IMR-90 (cell line): ENCODE results near the gene OSTF1. TPM values are rescaled to one million over a fixed set of nuclear protein-coding genes. Genes with fewer than 3 reads are reported as not detected.

Experiments used
- ATAC-seq: fragments of 200-7000 bp; cut with Tn5 transposase; 2 replicates; pipeline ENCODE4 v1.9.1; 2020; ENCODE audit warnings: low read depth, mild to moderate bottlenecking, moderate library complexity
- BruUV-seq: library from RNA; stranded (reverse); fragments of 400-500 nt; replicated peaks from 2 replicates; lab custom pipeline; 2021; lab: Mats Ljungman, UMichigan
- CTCF ChIA-PET: fragments of 300-600 bp; formaldehyde crosslinking; extraction: SDS; loops from one replicate; lab custom pipeline; 2021; ENCODE audit warnings: antibody characterized with exemption; lab: Yijun Ruan, JAX
- POLR2A ChIA-PET: fragments of 300-600 bp; sonication (Branson Sonifier 250); formaldehyde crosslinking; loops from one replicate; lab custom pipeline; 2022; ENCODE audit warnings: antibody characterized with exemption; ENCODE audit not compliant: unreplicated experiment; lab: Charles Lee
- DNase-seq: peaks from one replicate; pipeline ENCODE4 v3.0.0; 2013
- H2AFZ ChIP-seq: replicated peaks from 2 replicates; pipeline ENCODE3; 2013; ENCODE audit warnings: low read length, mild to moderate bottlenecking; ENCODE audit not compliant: poor library complexity
- H2AK5ac ChIP-seq: 2 replicates; pipeline ENCODE4 v1.6.1; 2013; ENCODE audit warnings: low read depth, low read length, inconsistent platforms
- H2AK9ac ChIP-seq: replicated peaks from 2 replicates; pipeline ENCODE3; 2013; ENCODE audit warnings: mild to moderate bottlenecking, low read depth, low read length, moderate library complexity; ENCODE audit not compliant: poor library complexity
- H2BK120ac ChIP-seq: 2 replicates; pipeline ENCODE4 v1.6.1; 2013; ENCODE audit warnings: low read depth, low read length, inconsistent platforms
- H2BK15ac ChIP-seq: 3 replicates; pipeline ENCODE4 v1.6.1; 2013; ENCODE audit warnings: low read depth, low read length, inconsistent platforms
- H2BK20ac ChIP-seq: 2 replicates; pipeline ENCODE4 v1.6.1; 2013; ENCODE audit warnings: low read depth, mild to moderate bottlenecking, inconsistent platforms, low read length, moderate library complexity
- H2BK5ac ChIP-seq: 2 replicates; pipeline ENCODE4 v1.6.1; 2013; ENCODE audit warnings: mild to moderate bottlenecking, low read depth, low read length, inconsistent platforms; ENCODE audit not compliant: poor library complexity, severe bottlenecking
- H3K14ac ChIP-seq: replicated peaks from 2 replicates; pipeline ENCODE4 v1.6.1; 2013; ENCODE audit warnings: low read depth, low read length, inconsistent platforms
- H3K18ac ChIP-seq: 2 replicates; pipeline ENCODE4 v1.6.1; 2013; ENCODE audit warnings: low read depth, low read length, control low read depth
- H3K23ac ChIP-seq: 2 replicates; pipeline ENCODE4 v1.6.1; 2013; ENCODE audit warnings: low read depth, low read length, inconsistent platforms
- H3K27ac ChIP-seq: 2 replicates; pipeline ENCODE4 v1.5.1; 2013; ENCODE audit warnings: mild to moderate bottlenecking, control low read depth, low read length; ENCODE audit not compliant: insufficient read depth
- H3K27me3 ChIP-seq: 2 replicates; pipeline ENCODE4 v1.6.1; 2013; ENCODE audit warnings: low read length; ENCODE audit not compliant: control insufficient read depth, insufficient read depth
- H3K36me3 ChIP-seq: 2 replicates; pipeline ENCODE4 v1.6.1; 2013; ENCODE audit warnings: low read length, mixed read lengths; ENCODE audit not compliant: control insufficient read depth, insufficient read depth
- H3K4ac ChIP-seq: 2 replicates; pipeline ENCODE4 v1.6.1; 2013; ENCODE audit warnings: low read depth, low read length, inconsistent platforms
- H3K4me1 ChIP-seq: 2 replicates; pipeline ENCODE4 v1.6.1; 2013; ENCODE audit warnings: low read length, mixed read lengths; ENCODE audit not compliant: control insufficient read depth, insufficient read depth
- H3K4me2 ChIP-seq: 2 replicates; pipeline ENCODE4 v1.6.1; 2013; ENCODE audit warnings: low read depth, mild to moderate bottlenecking, control low read depth, low read length, moderate library complexity
- H3K4me3 ChIP-seq: 2 replicates; pipeline ENCODE4 v1.5.1; 2013; ENCODE audit warnings: low read depth, mild to moderate bottlenecking, control low read depth, low read length, moderate library complexity; ENCODE audit not compliant: insufficient read depth
- H3K56ac ChIP-seq: 2 replicates; pipeline ENCODE4 v1.6.1; 2013; ENCODE audit warnings: low read length, inconsistent platforms; ENCODE audit not compliant: insufficient read depth; ENCODE audit errors: extremely low read depth
- H3K79me1 ChIP-seq, 2 experiments: 2 replicates each; pipeline ENCODE4 v1.6.1; 2013; ENCODE audit warnings: low read length in 2 of 2, inconsistent platforms in 1 of 2, low read depth in 1 of 2
- H3K9ac ChIP-seq: 2 replicates; pipeline ENCODE4 v1.6.1; 2013; ENCODE audit warnings: low read depth, low read length, control low read depth
- H3K9me1 ChIP-seq: 2 replicates; pipeline ENCODE4 v1.6.1; 2013; ENCODE audit warnings: low read length, inconsistent platforms; ENCODE audit not compliant: insufficient read depth
- H3K9me3 ChIP-seq: 2 replicates; pipeline ENCODE4 v1.6.1; 2013; ENCODE audit warnings: low read length; ENCODE audit not compliant: control insufficient read depth, insufficient read depth
- H4K20me1 ChIP-seq: 2 replicates; pipeline ENCODE4 v1.6.1; 2013; ENCODE audit warnings: low read length, inconsistent platforms; ENCODE audit not compliant: insufficient read depth
- H4K5ac ChIP-seq: 2 replicates; pipeline ENCODE4 v1.6.1; 2013; ENCODE audit warnings: mild to moderate bottlenecking, low read depth, low read length, control low read depth
- H4K8ac ChIP-seq, 2 experiments: 2 replicates each; pipeline ENCODE4 v1.6.1; 2013; ENCODE audit warnings: low read depth in 2 of 2, low read length in 2 of 2, control low read depth in 1 of 2, inconsistent platforms in 1 of 2
- H4K91ac ChIP-seq: 2 replicates; pipeline ENCODE4 v1.6.1; 2013; ENCODE audit warnings: low read depth, low read length, inconsistent platforms; ENCODE audit not compliant: insufficient read depth
- BHLHE40 ChIP-seq: fragments of 150-350 bp; IDR thresholded peaks from 2 replicates; pipeline ENCODE4 v1.6.1; 2016; ENCODE audit warnings: mild to moderate bottlenecking, low read depth, low read length
- CHD1 ChIP-seq: IDR thresholded peaks from 2 replicates; pipeline ENCODE4 v1.6.1; 2012; ENCODE audit warnings: low read depth, low read length, improper control_type of control experiment
- MAZ ChIP-seq: IDR thresholded peaks from 2 replicates; pipeline ENCODE4 v1.6.1; 2012; ENCODE audit warnings: low read depth, mild to moderate bottlenecking, low read length, improper control_type of control experiment, moderate library complexity, borderline replicate concordance
- WGBS, 2 experiments: methylation state at CpG; one replicate each; pipeline versions ENCODE4 v1.1.5 to v1.1.7; 2013; ENCODE audit warnings: missing lambda C conversion rate in 2 of 2; ENCODE audit not compliant: insufficient read length in 1 of 2; ENCODE audit errors: extremely low coverage in 2 of 2; 5-methylcytosine and 5-hydroxymethylcytosine counted together
- dilution Hi-C: fragments of 300-500 bp; cut with HindIII; formaldehyde crosslinking; loops from one replicate; pipeline ENCODE4 v1.14.3; 2018; ENCODE audit warnings: low sequenced_read_pairs; ENCODE audit not compliant: unreplicated experiment
- in situ Hi-C: fragments of 300-500 bp; cut with MboI; formaldehyde crosslinking; loops from 3 replicates; pipeline ENCODE4 v1.14.3; 2019; ENCODE audit warnings: low sequenced_read_pairs, inconsistent platforms, mixed read lengths
- intact Hi-C: fragments of 100-400 bp; cut with micrococcal nuclease; formaldehyde crosslinking; loops from 2 replicates; pipeline ENCODE4 v1.10.0; 2022
- polyA plus RNA-seq, 3 experiments: library from polyadenylated mRNA; depleted of rRNA; stranded (reverse); fragments of >200 nt; gene quantifications; 2 replicates each; pipeline ENCODE4 v1.2.3, GENCODE V29; 2012; ENCODE audit warnings: low replicate concordance in 1 of 3
- total RNA-seq: library from RNA; depleted of rRNA; stranded (reverse); fragments of >200 nt; gene quantifications from 2 replicates; pipeline ENCODE4 v1.2.3, GENCODE V29; 2012
- TF ChIP-seq, protein P1 (sequence below): conservative IDR thresholded peaks from 2 replicates; pipeline ENCODE4 v1.5.1; 2012; ENCODE audit warnings: mild to moderate bottlenecking, low read depth, low read length, improper control_type of control experiment
- TF ChIP-seq, protein P2 (sequence below): fragments of 150-350 bp; IDR thresholded peaks from 2 replicates; pipeline ENCODE4 v1.6.1; 2017; ENCODE audit warnings: mild to moderate bottlenecking, antibody characterized with exemption, low read length, low read depth

Gene OSTF1
- total and polyA plus RNA-seq, 2 of the 4 experiments (the other 2 are of a cell fraction): 17.1 to 41.6 TPM

DNA sequence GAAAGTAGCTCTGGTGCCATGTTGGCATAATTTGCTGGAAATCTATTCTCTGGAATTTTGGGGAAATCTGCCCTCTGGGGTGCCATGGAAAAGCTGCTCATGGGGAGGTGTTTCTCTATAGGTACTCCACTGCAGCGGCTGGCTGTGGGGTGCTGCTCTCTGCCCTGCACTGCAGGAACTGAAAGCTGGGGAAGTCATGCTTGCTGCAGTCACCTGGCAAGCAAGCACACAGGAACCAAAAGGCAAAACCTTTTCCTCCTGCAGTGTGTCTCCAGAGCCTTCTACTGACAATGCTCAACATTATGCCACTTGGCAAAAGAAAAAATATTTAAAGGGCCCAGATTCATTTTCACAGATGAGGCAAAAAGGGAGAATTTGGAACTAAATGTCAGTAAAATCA is 34.4 kb upstream of the OSTF1 start:
- H3K18ac ChIP-seq: no peak overlapping the region
- no peak overlapping the region for H2AFZ ChIP-seq
- intact Hi-C loops (no loop called here), dilution Hi-C loops (no loop called here), in situ Hi-C loops (no loop called here)
- H2BK5ac ChIP-seq: no peak overlapping the region
- H3K23ac ChIP-seq: no peak overlapping the region
- CTCF ChIA-PET: interaction anchor here (0.9 kb wide), 1 partner anchor 15 kb away, joined by 4 read pairs; no protein-coding TSS in a partner anchor
- H3K9me1 ChIP-seq: no peaks in the 10 kb centered on the region
- ATAC-seq (no peak), DNase-seq (no peak)
- POLR2A ChIA-PET: no interaction called here
- H4K91ac ChIP-seq: no peak overlapping the region
- H3K4me2 ChIP-seq: no peak overlapping the region
- peaks cover 9% of the 10 kb centered on the region for H3K9me3 ChIP-seq
- peaks cover 2% of the 10 kb centered on the region; the same call in 1 of the 2 replicates for H3K4me1 ChIP-seq
- no peak overlapping the region for H3K14ac ChIP-seq
- no peak overlapping the region for H3K27ac ChIP-seq
- TF ChIP-seq, protein P1, sequence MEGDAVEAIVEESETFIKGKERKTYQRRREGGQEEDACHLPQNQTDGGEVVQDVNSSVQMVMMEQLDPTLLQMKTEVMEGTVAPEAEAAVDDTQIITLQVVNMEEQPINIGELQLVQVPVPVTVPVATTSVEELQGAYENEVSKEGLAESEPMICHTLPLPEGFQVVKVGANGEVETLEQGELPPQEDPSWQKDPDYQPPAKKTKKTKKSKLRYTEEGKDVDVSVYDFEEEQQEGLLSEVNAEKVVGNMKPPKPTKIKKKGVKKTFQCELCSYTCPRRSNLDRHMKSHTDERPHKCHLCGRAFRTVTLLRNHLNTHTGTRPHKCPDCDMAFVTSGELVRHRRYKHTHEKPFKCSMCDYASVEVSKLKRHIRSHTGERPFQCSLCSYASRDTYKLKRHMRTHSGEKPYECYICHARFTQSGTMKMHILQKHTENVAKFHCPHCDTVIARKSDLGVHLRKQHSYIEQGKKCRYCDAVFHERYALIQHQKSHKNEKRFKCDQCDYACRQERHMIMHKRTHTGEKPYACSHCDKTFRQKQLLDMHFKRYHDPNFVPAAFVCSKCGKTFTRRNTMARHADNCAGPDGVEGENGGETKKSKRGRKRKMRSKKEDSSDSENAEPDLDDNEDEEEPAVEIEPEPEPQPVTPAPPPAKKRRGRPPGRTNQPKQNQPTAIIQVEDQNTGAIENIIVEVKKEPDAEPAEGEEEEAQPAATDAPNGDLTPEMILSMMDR: no peak
- TF ChIP-seq BHLHE40 (no peak), MAZ (no peak), CHD1 (no peak)
- TF ChIP-seq, protein P2, sequence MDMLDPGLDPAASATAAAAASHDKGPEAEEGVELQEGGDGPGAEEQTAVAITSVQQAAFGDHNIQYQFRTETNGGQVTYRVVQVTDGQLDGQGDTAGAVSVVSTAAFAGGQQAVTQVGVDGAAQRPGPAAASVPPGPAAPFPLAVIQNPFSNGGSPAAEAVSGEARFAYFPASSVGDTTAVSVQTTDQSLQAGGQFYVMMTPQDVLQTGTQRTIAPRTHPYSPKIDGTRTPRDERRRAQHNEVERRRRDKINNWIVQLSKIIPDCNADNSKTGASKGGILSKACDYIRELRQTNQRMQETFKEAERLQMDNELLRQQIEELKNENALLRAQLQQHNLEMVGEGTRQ: no peak
- H2AK5ac ChIP-seq: no peak overlapping the region
- no peak overlapping the region for H2BK15ac ChIP-seq
- H3K79me1 ChIP-seq: no peaks in the 10 kb centered on the region
- H2BK20ac ChIP-seq: no peak overlapping the region
- H3K9ac ChIP-seq: no peak overlapping the region
- no peak overlapping the region for H3K56ac ChIP-seq
- no peak overlapping the region for H3K4ac ChIP-seq
- WGBS, 2 experiments: no CpG with 5 or more reads among the region's 1 CpG
- H3K4me3 ChIP-seq: no peak overlapping the region
- no peaks in the 10 kb centered on the region for H3K27me3 ChIP-seq
- H4K8ac ChIP-seq: no peak overlapping the region
- no peak overlapping the region for H2AK9ac ChIP-seq
- BruUV-seq: no TSS peak
- H3K36me3 ChIP-seq: no peaks in the 10 kb centered on the region
- no peaks in the 10 kb centered on the region for H4K20me1 ChIP-seq
- no peak overlapping the region for H2BK120ac ChIP-seq
- no peak overlapping the region for H4K5ac ChIP-seq
